Stimulated activated CD8-positive, alpha-beta memory T cell treated with anti-CD3 and anti-CD28 coated beads, Interleukin-15, amount 100 ng/mL, for 4 hours (primary cell): ENCODE data around the gene GKN2.
A peak's percentile ranks its signal among the peaks of the same experiment; 100 is the strongest.
"Not testable (repeated sequence)": the region's sequence is repeated elsewhere in the genome, so short reads cannot be mapped to it uniquely, and the experiment has no call there.

Experiments
- DNase-seq, 2 donors: peaks; one replicate each; pipeline ENCODE4 v3.0.0-alpha.2; 2020; ENCODE audit warnings: low read depth in 2 of 2

The GKN2 gene

DNA sequence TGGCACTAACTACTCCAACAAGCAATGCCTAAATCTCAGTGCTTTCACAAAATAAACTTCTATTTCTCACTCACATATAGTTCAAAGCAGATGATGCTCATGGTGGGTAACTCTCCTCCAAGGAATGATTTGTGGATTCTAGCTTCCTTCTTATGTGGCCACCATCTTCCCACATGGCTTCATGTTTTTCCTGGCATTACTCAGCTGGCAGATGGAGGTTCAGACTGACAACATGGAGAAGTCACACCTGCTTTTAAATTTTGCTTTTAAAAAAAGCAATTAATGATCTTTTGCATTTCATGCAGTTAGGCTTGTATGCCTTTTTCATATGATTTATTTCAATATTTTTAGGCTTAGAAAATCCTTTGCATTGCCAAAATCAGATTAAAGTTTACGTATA is 6.3 kb upstream of the GKN2 start:
- no peak for DNase-seq

DNA sequence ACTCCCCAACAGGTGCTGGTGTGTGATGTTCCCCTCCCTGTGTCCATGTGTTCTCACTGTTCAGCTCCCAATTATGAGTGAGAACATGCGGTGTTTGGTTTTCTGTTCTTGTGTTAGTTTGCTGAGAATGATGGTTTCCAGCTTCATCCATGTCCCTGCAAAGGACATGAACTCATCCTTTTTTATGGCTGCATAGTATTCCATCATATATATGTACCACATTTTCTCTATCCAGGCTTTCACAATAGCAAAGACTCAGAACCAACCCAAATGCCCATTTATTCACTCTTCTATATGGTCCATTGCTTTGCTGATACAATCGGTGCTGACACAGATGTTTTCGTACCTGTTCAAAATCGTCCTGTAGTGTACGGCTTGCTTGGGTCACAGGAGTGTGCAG is 2.7 kb upstream of the GKN2 start:
- DNase-seq: not testable (repeated sequence)

DNA sequence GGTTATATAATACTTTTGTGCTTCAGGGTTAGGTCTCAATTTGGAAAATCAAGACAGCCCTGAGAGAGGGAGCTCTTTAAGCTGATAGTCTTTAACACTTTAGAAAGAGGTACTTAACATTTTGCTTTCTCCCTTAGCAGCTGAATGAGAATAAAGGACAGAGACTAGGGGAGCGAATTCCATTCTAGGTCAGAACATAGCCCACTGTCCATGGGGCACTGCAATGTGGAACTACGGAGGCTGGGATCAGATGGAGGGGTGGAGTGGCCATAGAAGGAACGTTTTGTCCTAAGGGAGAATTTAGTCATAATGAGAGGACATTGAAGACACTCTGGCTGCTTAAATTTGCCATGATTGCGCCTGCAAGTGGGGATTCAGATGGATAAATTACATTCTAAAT is 794 bp downstream of the GKN2 start:
- DNase-seq: no peak

DNA sequence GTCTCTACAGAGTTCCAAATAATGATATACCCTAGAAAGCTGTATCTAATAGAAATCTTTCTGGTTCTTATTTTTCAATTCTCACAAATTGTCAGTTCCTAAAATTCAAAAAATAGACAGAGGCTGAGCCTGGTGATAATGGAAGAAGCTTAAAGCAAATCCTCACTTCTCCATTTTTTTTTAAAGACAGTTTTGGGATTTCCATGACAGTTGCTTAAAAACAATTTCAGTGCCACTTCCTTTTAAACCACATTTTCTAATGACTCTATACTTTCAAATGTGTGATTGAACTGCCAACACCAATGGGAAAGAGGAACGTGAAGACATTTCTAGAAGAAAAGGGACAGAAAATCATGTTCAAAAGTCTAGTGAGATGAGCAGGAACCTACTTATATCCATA is 4.0 kb downstream of the GKN2 start:
- DNase-seq: no peak

DNA sequence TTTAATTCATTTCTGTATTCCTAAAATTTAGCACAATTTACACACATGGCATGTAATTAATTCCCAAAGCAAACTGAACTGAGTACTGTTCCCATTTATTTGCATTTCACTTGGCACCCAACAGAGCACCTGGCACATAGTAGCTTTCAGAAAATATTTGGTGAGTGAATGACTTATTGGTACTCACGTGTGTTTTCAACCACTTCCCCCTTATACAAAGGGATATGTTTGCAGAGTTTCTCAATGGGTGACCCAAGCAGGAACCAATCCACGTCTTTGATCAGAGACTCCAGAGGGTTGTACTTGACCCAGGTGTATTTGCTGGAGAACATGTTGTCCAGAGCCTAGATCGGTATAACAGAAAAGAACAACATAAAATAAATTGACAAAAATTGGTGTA is 6.6 kb downstream of the GKN2 start:
- DNase-seq: no peak

DNA sequence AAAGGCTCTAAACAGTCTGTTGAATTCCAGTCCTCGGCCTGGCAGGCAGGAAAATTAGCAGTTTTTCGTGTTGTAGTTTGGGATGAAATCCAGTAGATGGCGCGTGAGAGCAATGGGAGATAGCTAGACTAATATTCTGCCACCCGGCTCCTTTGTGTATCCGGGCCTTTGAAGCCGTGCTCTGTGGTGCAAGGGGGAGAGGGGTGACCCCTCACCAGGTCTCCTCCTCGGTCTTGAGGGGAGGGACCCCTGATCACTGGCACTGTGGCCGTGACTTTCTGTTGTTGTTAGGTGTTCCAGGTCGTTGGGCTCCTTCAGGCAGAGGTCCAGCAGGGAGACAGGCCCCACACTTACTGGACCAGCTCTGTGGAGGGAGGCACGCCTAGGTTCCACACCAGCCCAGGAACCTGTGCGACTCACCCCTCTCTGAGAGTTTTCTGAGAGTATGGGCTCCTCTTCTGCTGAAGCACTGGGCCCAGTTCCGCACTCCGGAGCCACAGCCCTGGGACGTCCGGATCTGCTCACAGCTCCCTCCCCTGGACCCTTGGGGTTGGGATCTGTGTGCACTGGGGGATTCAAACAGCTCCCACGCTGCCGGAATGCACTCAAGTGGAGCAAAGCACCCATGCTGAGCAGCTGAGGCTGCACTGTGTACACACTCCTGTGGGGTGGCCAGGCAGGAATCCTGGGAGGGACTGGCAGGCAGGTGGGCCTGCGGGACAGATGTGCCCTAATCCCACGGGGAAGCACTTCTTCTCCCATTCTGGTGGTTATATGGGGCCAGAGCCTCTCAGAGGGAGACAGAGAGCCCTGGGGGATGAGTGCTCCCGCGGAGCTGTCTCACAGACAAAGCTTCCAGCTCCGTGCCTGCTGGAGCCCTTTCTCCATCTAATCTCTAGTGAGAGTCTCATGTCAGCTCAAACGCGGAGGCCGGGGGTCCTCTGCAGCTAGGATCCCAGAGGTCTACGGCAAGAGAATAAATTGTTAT is 8.8 kb downstream of the GKN2 start:
- peak in 1 of 2 donors; percentile 13 for DNase-seq

DNA sequence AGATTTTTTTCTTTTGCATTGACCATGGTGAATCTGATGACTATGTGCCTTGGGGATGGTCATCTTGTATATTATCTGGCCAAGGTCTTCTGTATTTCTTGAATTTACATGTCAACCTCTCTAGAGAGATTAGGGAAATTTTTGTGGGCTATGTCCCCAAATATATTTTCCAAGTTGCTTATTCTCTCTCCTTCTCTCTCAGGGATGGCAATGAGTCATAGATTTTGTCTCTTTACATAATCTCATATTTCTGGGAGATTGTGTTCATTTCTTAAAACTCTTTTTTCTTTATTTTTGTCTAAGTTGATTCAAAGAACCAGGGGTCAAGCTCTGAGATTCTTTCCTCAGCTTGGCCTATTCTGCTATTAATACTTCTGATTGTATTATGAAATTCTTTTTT is 9.9 kb downstream of the GKN2 start:
- DNase-seq: no peak

DNA sequence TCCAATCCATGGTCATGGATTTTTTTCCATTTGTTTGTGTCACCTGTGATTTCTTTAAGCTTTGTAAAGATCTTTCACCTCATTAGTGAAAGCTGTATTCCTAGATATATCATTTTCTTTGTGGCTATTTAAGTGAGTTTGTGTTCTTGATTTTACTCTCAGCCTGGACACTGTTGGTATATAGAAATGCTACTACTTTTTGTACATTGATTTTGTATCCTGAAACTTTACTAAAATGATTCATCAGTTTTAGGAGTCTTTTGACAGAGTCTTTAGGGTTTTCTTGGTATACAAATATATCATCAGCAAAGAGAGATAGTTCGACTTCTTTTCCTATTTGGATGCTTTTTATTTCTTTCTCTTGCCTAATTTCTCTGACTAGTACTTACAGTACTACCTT is 12.3 kb downstream of the GKN2 start:
- DNase-seq: no peak

DNA sequence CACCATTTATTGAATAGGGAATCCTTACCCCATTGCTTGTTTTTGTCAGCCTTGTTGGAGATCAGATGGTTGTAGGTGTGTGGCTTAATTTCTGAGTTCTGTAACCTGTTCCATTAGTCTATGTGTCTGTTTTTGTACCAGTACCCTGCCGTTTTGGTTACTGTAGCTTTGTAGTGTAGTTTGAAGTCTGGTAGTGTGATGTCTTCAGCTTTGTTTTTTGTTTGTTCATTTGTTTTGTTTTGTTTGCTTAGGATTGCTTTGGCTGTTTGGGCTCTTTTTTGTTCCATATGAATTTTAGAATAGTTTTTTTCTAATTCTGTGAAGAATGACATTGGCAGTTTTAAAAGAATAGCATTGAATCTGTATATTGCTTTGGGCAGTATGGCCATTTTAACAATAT is 12.7 kb downstream of the GKN2 start:
- no peak for DNase-seq

DNA sequence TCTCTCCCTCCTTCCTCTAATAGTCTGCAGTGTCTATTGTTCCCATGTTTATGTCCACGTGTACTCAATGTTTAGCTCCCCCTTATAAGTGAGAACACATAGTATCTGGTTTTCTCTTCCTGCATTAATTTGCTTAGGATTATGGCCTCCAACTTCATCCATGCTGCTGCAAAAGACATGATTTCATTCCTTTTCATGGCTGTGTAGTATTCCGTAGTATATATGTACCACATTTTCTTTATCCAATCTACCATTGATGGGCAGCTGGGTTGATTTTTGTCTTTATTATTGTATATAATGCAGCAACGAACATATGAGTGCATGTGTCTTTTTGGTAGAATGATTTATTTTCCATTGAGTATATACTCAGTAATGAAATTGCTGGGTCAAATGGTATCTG is 13.8 kb downstream of the GKN2 start:
- DNase-seq: no peak

DNA sequence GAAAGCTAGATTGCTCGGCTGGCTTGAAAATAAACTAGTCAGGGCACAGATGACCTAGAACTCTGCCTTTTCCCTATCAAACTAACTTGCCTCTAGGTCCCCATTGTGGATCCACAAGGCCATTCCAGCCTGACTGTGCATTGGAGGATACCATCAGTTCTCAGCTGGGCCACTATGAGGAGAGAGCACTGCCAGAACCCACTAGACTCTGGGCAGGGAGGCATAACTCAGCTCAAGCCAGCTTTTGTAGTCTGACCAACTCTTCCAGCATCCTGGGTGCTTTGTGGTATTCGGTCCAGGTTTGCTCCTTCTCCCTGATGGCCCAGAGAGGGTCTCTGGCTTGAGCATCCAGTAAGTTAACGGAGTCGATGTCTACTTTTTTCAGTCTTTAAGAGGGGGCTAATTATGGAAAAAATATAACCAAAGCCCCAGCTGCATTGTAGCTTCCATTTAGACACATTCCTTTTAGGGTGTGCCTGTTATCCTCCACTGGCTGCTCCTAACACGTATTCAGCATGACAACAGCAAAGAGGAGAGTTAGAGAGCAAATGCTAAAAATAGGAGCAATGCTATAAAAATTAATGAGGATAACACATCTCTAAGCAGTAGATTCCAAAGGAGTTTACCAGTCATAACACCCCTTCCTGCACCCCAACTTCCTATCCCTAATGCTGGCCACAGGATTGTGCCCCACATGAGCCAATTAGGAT is 15.2 kb downstream of the GKN2 start:
- no peak for DNase-seq

DNA sequence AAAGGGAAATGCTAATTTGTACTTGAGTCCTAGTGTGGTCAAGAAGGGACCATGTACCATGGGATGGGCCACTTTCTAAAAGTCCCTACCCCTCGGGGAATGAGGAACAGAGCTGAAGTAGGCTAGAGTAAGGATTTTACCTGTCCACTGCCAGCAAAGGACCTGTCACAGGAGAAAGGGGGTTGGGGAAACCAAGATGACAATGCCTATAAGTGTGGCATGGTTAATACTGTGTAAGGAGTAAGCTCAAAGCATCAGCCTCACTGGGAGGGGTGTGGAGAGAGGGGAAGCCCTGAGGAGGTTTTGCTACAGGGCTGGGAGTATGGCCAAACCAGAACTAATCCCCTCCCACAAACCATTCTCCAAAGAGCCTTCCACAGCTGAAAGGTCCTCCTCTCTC is 15.8 kb downstream of the GKN2 start:
- no peak for DNase-seq

DNA sequence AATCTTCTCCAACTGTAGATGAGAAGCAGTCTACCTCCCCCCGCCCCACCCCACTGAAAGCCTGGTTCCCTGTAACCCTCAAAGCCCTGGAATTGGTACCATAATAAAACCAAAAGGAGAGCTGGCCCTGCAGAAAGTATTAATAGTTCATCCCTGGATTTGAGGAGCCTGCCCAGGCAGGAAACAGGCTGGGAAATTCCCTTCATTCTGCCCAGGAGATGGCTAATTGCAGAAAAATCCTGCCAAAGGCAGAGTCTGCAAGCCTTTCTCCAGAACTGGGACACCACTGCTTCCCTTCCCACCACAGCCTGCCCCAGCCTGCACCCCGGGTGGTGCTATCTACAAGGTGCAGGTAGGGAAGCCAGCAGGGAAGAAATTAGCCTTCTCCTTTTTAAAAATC is 16.3 kb downstream of the GKN2 start:
- no peak for DNase-seq

DNA sequence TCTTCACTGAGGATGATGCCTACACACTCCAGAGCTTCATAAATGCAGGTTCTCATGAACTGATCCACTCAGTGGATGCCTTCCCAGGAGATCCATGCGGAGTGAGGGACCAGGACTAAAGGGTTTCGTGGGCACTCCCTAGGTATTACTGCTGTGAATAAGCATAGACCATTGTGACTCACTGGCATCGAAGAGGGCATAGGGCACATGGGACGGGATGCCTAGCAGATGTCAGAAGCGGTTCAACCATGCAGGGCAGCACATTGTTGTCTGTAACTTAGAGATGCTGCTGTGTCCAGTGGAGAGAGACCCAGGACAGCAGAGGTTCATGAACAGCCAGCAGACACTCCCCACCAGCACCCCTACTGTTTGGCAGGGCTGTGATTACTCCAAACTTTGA is 17.2 kb downstream of the GKN2 start:
- DNase-seq: no peak

DNA sequence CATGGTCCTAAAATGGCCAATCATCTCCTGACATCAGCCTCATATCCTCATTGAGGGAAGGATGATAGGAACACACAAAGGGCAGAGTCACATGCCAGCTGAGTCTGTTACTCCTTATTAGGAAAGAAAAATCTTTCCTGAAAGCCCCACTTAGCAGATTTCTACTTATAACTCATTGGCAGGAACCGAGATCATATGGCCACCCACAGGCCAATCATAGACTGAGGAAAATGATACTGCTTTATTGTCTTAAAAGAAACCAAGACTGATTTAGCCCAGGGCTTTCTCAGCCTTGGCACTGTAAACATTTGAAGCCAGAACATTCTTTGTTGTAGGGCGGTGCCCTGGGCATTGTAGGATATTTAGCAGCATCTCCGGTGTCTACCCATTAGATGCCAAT is 18.7 kb downstream of the GKN2 start:
- no peak for DNase-seq

DNA sequence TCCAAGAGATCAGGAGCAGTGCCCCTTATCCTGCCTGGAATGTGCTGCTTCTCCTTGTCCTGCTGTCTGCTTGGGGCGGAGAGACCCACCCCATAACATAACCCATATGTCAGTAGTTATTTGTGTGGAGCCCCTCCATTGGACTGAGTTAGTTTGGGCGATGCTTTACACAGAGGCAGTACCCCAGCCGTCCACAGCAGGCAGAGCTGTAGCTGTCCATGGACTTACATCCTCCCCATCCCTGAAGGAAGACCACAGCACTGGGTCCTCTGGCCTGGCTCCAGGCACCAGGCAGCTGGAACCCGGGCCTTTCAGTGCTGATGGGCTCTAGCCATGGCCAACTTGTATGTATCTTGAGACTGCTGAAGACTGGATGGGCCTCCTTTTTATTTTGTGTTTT is 20.3 kb downstream of the GKN2 start:
- DNase-seq: no peak

DNA sequence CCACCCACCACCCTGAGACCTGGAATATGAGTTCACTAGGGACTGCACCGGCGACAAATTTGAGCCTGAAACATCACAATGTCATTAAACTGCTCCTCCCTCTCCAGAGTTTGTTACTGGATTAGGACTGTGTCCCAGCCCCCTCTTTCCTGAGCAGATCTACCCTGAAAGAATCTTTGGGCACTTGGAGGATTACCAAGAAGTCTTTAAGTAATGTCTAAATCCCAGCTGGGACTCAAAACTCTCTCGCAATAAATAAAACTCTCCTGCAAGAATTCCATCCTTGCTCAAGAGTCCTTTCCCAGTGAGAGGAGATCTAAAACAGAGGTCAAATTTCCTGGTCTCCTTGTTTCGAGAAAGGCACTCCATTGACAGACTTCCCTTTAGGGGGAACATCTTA is 20.9 kb downstream of the GKN2 start:
- DNase-seq: no peak

DNA sequence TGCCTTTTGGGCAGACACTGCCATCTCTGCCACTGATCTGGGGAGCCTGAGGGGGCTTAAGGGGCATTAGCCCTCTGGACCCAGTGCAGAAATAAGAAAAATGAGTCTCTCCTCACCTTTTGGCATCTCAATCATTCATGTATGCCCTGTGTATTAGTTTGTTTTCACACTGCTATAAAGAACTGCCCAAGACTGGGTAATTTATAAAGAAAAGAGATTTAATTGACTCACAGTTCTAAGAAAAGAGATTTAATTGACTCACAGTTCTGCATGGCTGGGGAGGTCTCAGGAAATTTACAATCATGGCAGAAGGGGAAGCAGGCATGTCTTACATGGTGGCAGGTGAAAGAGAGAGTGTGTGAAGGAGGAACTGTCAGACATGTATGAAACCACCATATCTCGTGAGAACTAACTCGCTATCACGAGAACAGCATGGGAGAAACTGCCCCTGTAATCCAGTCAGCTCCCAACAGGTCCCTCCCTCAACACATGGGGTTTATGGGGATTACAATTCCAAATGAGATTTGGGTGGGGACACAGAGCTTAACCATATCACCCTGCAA is 21.5 kb downstream of the GKN2 start:
- no peak for DNase-seq

DNA sequence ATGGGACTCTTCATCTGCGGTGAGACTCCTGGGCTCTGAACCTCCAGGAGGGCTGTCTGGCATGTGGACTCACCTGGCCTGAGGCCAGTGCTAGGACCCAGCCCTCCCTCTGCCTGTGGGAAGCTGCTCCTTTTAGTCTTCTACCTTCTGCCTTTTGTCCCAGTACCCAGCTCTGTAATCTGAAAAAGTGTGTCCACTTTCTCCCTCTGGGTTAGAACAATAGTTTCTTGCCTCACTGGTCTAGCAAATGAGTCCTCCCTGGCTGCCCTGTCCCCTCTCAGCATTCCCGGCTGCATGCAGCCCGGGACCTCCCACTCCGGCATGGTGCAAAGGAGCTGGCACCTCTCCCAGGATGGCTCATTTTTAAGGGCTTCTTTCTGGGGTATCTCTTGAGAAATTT is 25.9 kb downstream of the GKN2 start:
- DNase-seq: no peak

DNA sequence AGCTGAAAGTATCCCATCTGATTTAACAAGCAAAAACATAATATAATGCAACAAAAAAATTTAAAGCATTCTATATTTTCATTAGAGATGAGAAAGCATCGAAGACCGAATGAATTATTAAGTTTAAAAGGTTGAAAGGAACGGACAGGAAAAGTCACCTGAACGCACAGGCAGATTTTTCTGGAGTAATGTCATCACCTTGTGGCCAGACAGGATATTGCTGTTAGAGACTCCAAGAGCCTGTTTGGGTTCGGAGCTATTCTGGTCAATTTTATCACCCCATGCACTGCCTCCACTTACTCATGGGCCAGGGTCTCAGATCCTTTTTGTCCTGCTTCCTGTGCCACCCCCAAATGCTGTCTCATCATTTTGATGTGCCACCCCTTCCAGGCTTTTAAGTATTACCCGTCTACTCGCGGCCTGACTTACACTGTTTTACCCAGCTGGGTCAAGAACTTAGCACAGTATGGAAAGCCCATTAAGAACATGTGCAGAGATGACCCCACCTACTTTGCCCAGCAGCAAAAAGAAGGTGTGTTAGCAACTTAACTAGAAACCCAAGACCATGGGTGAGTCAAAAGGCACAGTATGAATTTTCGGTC is 27.3 kb downstream of the GKN2 start:
- peak in 1 of 2 donors; percentile 30 for DNase-seq

DNA sequence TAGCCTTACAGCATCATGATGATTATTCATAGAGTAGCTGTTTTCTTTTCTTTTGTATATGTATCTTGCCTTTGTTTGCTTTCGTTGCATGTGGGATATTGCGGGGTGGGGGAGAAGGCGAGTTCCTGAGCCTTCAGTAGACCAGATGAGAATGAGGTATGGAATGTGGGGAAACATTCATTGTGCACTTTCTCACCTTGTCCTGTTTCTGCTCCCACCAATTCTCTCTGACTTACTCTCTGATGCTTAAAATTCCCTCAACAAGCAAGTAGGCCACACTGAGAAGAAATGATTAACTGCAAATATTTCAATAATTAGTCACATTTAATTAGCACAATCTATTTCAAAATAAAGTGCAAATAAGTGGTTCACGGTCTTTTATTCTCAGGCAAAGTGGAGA is 31.0 kb downstream of the GKN2 start:
- DNase-seq: no peak

DNA sequence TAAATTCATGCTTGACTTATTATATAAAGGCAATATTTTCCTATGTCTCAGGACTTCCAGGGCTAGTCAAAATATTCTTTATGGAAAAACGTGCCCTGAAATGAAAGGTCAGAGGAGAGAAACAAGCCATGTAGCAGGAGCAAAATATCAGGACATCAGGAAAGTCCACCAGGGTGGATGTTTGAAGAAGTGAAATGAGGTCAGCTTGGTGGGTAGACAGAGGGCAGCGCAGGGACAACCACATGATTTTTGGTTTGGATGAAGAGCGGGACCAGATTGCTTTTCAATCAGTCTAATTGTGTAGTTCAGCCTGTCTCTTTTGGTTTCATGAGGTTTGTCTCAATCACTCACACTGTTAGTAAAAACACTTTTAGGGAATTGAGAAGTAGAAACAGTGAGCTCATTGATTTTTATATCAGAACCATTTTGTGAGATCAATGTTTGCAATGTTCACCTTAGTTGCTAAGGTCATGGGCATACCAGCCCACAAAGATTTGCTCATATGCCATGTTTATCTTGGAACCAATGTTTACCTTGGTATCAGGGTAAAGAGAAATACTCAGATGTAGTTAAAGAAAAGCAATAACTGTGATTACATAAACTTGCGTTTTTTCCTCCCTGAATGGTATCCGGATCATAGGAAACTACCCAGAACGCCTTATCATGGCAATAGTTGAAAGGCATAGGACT is 32.1 kb downstream of the GKN2 start:
- no peak for DNase-seq
